Lower leg skin (tissue), 4 donors: ENCODE results near the gene ACY1. TPM values are rescaled to one million over a fixed set of nuclear protein-coding genes. Genes with fewer than 3 reads are reported as not detected.

Experiments
- DNase-seq, 2 donors: peaks; one replicate each; pipeline ENCODE4 v3.0.0-alpha.2; 2019; ENCODE audit warnings: low spot score in 2 of 2
- H3K4me3 ChIP-seq: fragments of 200-600 bp; sonication (generic); 2 replicates; pipeline ENCODE4 v1.5.1; 2017; ENCODE audit warnings: mild to moderate bottlenecking, low read depth; ENCODE audit not compliant: poor library complexity, severe bottlenecking
- POLR2A ChIP-seq, 2 donors: fragments of 450-650 bp; IDR thresholded peaks; one replicate each; pipeline ENCODE4 v1.6.1; 2016 to 2017; ENCODE audit warnings: antibody characterized with exemption in 2 of 2, mild to moderate bottlenecking in 1 of 2, moderate library complexity in 1 of 2
- WGBS, 2 donors: methylation state at CpG; one replicate each; pipeline ENCODE4 v1.1.5; 2018; 5-methylcytosine and 5-hydroxymethylcytosine counted together
- intact Hi-C: fragments of 100-400 bp; cut with DNase I; formaldehyde crosslinking; loops from one replicate; pipeline ENCODE4 v1.15.0; 2023; ENCODE audit warnings: low total_unique reads
- total RNA-seq, 4 donors: library from RNA; depleted of rRNA; stranded (reverse); fragments of >200 nt; gene quantifications; one replicate each; pipeline ENCODE4 v1.1.0, GENCODE V29; 2016
- TF ChIP-seq, protein P1 (sequence below), 3 donors: fragments of 450-650 bp; IDR thresholded peaks; one replicate each; pipeline ENCODE4 v1.5.1; 2016; ENCODE audit warnings: antibody characterized with exemption in 3 of 3, mild to moderate bottlenecking in 3 of 3, moderate library complexity in 2 of 3

Gene ACY1
- total RNA-seq, 4 donors from 2014 or later = 16.2 to 44.2 (median 30.5) TPM

- intact Hi-C loops = no loop called here
- no peak for DNase-seq
- 83 to 92% methylated on average over 12 to 13 of the region's 13 CpGs for WGBS, 2 donors
These were observed 32.3 kb downstream of the ACY1 start for GRCh38 chr3:52015438-52016228.

DNA sequence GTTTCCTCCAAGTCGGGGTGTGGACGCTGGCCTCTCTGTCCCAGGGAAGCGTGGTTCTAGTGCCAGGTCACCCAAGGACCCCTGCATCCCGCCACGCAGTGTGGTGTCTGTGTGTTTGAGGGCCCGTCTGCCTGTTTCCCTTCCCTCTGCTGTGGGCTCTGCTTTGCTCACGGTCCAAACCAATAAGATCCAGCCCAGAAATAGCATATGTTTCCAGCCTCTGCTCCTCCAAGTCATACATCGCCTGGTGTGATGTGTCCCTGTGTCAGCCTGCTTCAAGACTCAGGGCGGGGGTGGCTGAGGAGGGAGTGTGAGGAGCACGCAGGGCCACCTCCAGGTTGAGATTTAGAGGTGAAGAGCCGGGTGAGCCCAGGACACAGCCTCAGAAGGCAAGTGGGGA, 34.3 kb downstream of the ACY1 start:
- H3K4me3 ChIP-seq = no peak overlapping the region
- no peak for DNase-seq
- no peak for TF ChIP-seq POLR2A (IDR thresholded peaks at IDR 0.05)
- TF ChIP-seq, protein P1, sequence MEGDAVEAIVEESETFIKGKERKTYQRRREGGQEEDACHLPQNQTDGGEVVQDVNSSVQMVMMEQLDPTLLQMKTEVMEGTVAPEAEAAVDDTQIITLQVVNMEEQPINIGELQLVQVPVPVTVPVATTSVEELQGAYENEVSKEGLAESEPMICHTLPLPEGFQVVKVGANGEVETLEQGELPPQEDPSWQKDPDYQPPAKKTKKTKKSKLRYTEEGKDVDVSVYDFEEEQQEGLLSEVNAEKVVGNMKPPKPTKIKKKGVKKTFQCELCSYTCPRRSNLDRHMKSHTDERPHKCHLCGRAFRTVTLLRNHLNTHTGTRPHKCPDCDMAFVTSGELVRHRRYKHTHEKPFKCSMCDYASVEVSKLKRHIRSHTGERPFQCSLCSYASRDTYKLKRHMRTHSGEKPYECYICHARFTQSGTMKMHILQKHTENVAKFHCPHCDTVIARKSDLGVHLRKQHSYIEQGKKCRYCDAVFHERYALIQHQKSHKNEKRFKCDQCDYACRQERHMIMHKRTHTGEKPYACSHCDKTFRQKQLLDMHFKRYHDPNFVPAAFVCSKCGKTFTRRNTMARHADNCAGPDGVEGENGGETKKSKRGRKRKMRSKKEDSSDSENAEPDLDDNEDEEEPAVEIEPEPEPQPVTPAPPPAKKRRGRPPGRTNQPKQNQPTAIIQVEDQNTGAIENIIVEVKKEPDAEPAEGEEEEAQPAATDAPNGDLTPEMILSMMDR (IDR thresholded peaks at IDR 0.05) = no peak
- intact Hi-C loops = no loop called here
- WGBS, 2 donors = 83 to 89% methylated on average over 10 to 11 of the region's 11 CpGs

More at GRCh38 chr3:52015438-52016228, 32.3 kb downstream of the ACY1 start:
- no peak overlapping the region for H3K4me3 ChIP-seq
- no peak for TF ChIP-seq POLR2A (IDR thresholded peaks at IDR 0.05)
- TF ChIP-seq, protein P1 (IDR thresholded peaks at IDR 0.05) = no peak

GRCh38 chr3:52018319-52019000, 35.1 kb downstream of the ACY1 start:
- intact Hi-C loops = no loop called here
- TF ChIP-seq, protein P1 (IDR thresholded peaks at IDR 0.05) = no peak
- TF ChIP-seq POLR2A (IDR thresholded peaks at IDR 0.05) = no peak
- no peak for DNase-seq
- no peak overlapping the region for H3K4me3 ChIP-seq
- WGBS, 2 donors = 90 to 91% methylated on average over 21 of the region's 21 CpGs

- TF ChIP-seq POLR2A (IDR thresholded peaks at IDR 0.05) = no peak
- TF ChIP-seq, protein P1 (IDR thresholded peaks at IDR 0.05) = no peak
- WGBS, 2 donors = 78 to 81% methylated on average over 17 of the region's 17 CpGs
These were observed 36.2 kb downstream of the ACY1 start for GRCh38 chr3:52019352-52020080.

DNA sequence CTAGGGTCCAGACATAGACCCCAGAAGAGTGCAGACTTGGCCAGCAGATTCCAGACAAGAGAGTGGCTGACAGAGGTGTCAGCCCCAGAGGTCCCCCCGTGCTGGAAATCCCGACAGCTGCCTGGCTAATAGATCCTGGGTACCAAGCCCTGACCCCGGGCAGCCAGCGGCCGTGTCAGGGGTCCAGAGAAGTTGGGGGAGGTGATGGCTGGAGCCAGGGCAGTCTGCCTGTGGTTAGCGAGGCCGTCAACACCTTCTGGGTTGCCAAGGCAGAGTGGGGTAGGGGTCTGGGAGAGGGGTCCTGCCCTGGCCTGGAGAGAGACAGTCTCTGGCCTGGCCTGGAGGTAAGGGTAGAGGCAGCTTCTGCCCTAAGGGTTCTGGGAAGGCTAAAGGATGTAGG, 37.5 kb downstream of the ACY1 start:
- no peak for DNase-seq
- 94 to 97% methylated on average over 7 of the region's 7 CpGs for WGBS, 2 donors
- TF ChIP-seq POLR2A (IDR thresholded peaks at IDR 0.05) = no peak
- TF ChIP-seq, protein P1 (IDR thresholded peaks at IDR 0.05) = no peak
- no peak overlapping the region for H3K4me3 ChIP-seq
- intact Hi-C loops = no loop called here

More at GRCh38 chr3:52019352-52020080, 36.2 kb downstream of the ACY1 start:
- intact Hi-C loops = no loop called here
- no peak for DNase-seq
- no peak overlapping the region for H3K4me3 ChIP-seq
